Measurements from ENCODE around the gene RAB6D. TPM values are rescaled to one million over a fixed set of nuclear protein-coding genes. Genes with fewer than 3 reads are reported as not detected.

RAB6D gene
- total RNA-seq, 1 experiment from 2014 or later = 0.17 TPM

GRCh38 chr2:131410173-131410572 is 46.2 kb upstream of the RAB6D start:
- Histone ChIP-seq H3K4me3 (replicated peaks in 1 of 2; ENCODE audit: low read depth in 1 of 2, low read length in 2 of 2) (no peak overlapping the region), H3K4me2 (ENCODE audit: low read length) (no peak overlapping the region), H3K9ac (ENCODE audit: low read length) (no peak overlapping the region), H3K4me1 (ENCODE audit: control insufficient read depth in 1 of 2, insufficient read depth in 2 of 2, low read length in 2 of 2) (no peaks in the 10 kb centered on the region; a peak in 1 of 4 replicates), H3K9me3 (ENCODE audit: control insufficient read depth in 1 of 2, insufficient read depth in 1 of 2, low read depth in 1 of 2, low read length in 2 of 2) (no peaks in the 10 kb centered on the region), H4K20me1 (ENCODE audit: insufficient read depth) (no peaks in the 10 kb centered on the region), H2AFZ (ENCODE audit: low read depth, low read length, poor library complexity, severe bottlenecking) (no peak overlapping the region), H3K79me2 (ENCODE audit: insufficient read depth, low read length) (no peaks in the 10 kb centered on the region), H3K27ac (ENCODE audit: low read depth, low read length) (no peak overlapping the region), H3K36me3 (ENCODE audit: control insufficient read depth in 1 of 2, insufficient read depth in 2 of 2, low read length in 2 of 2) (no peaks in the 10 kb centered on the region), H3K9me2 (ENCODE audit: insufficient read depth) (no peaks in the 10 kb centered on the region), H3K27me3 (ENCODE audit: insufficient read depth, low read length) (peaks cover 38% of the 10 kb centered on the region)
- ChIA-PET CTCF (interaction anchor here (1.6 kb wide), 1 partner anchor 256 kb away, joined by 4 read pairs; no protein-coding TSS in a partner anchor), POLR2A (no interaction called here), RAD21 (ENCODE audit: low non-redundant PET in 1 of 2, low total read pairs in 2 of 2, uncharacterized antibody in 2 of 2, unreplicated experiment in 2 of 2) (no interaction called here)
- TF ChIP-seq CBX3 (IDR thresholded peaks at IDR 0.05; ENCODE audit: low read depth) = no peak
- no peak for TF ChIP-seq SRF (IDR thresholded peaks at IDR 0.05; ENCODE audit: low read depth)
- TF ChIP-seq REST (IDR thresholded peaks at IDR 0.05; ENCODE audit: low read depth) = no peak
- no peak for TF ChIP-seq SIN3A (IDR thresholded peaks at IDR 0.05; ENCODE audit: low read depth)
- no peak for TF ChIP-seq ZNF274 (IDR thresholded peaks at IDR 0.05; ENCODE audit: low read depth, low read length)
- TF ChIP-seq POLR2AphosphoS5 (IDR thresholded peaks at IDR 0.05; ENCODE audit: low read depth, low read length) = no peak
- no peak for TF ChIP-seq RAD21 (IDR thresholded peaks at IDR 0.05; ENCODE audit: low read depth)
- no peak for TF ChIP-seq EGR1 (IDR thresholded peaks at IDR 0.05; ENCODE audit: low read depth)
- TF ChIP-seq, protein P1, sequence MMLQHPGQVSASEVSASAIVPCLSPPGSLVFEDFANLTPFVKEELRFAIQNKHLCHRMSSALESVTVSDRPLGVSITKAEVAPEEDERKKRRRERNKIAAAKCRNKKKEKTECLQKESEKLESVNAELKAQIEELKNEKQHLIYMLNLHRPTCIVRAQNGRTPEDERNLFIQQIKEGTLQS (IDR thresholded peaks at IDR 0.05) = no peak
- intact Hi-C loops (cut with micrococcal nuclease) = loop anchor here (5.0 kb wide), 3 partner anchors 117 to 422 kb away; partner anchors contain the start of gene CCDC74A
- no TSS peak for BruUV-seq (replicated peaks)
- ATAC-seq = no peak
- no peak for DNase-seq (ENCODE audit: low read depth, low spot score)
